ENCODE measurements around the gene RPTOR.

DNA sequence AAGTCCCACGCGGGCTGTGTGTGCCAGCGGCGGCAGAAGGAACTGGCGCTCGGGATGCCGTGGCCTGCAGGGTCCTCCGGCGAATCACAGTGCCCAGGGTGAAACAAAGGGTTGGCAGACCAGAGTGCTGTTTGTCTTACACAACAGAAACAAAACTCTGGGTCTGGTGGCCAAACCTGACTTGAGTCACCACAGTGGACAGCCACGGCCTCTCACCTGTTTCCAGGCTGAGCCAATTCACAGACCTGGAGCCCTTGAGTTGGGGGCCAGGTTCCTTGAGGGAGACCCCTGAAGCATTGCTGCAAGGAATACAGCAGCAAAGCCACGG, 444.9 kb downstream of the RPTOR start:
- TF ChIP-seq, protein P1, sequence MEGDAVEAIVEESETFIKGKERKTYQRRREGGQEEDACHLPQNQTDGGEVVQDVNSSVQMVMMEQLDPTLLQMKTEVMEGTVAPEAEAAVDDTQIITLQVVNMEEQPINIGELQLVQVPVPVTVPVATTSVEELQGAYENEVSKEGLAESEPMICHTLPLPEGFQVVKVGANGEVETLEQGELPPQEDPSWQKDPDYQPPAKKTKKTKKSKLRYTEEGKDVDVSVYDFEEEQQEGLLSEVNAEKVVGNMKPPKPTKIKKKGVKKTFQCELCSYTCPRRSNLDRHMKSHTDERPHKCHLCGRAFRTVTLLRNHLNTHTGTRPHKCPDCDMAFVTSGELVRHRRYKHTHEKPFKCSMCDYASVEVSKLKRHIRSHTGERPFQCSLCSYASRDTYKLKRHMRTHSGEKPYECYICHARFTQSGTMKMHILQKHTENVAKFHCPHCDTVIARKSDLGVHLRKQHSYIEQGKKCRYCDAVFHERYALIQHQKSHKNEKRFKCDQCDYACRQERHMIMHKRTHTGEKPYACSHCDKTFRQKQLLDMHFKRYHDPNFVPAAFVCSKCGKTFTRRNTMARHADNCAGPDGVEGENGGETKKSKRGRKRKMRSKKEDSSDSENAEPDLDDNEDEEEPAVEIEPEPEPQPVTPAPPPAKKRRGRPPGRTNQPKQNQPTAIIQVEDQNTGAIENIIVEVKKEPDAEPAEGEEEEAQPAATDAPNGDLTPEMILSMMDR (conservative IDR thresholded peaks at IDR 0.05; ENCODE audit: low read length) = no peak
- TF ChIP-seq EZH2phosphoT487 (IDR thresholded peaks at IDR 0.05; ENCODE audit: borderline replicate concordance, low read depth, low read length) = no peak

Data from OCI-LY7 (cell line).